DND-41 (cell line): ENCODE data around the gene EYA2.

Source experiments
- CTCF ChIP-seq: IDR thresholded peaks from 2 replicates; pipeline ENCODE4 v1.5.1; 2012; ENCODE audit warnings: borderline replicate concordance, low read length, moderate library complexity, mild to moderate bottlenecking; ENCODE audit not compliant: poor library complexity, severe bottlenecking; ENCODE audit errors: extremely low read depth
- EZH2 ChIP-seq: IDR thresholded peaks from 3 replicates; pipeline ENCODE4 v1.6.1; 2012; ENCODE audit warnings: borderline replicate concordance, low read depth, mild to moderate bottlenecking, moderate library complexity, low read length, inconsistent platforms; ENCODE audit not compliant: severe bottlenecking

- no peak for TF ChIP-seq CTCF
- no peak for TF ChIP-seq EZH2
These were observed 3.8 kb downstream of the EYA2 start for GRCh38 chr20:46898423-46898822.
